HepG2 (cell line): ENCODE measurements around the gene MATN1.

Experiments
- ATRX ChIP-seq: sonication (generic); formaldehyde crosslinking; IDR thresholded peaks from 2 replicates; pipeline ENCODE4 v1.4.0; 2020; ENCODE audit warnings: missing genetic modification reagents, borderline replicate concordance
- DPF2 ChIP-seq: sonication (generic); formaldehyde crosslinking; IDR thresholded peaks from 2 replicates; pipeline ENCODE4 v1.4.0; 2020; ENCODE audit warnings: mild to moderate bottlenecking, low read depth, missing genetic modification reagents, borderline replicate concordance
- EZH2 ChIP-seq: conservative IDR thresholded peaks from 2 replicates; pipeline ENCODE4 v1.6.1; 2012; ENCODE audit warnings: mild to moderate bottlenecking, low read depth, low read length, moderate library complexity
- GRHL1 ChIP-seq: sonication (generic); formaldehyde crosslinking; conservative IDR thresholded peaks from 2 replicates; pipeline ENCODE4 v1.8.0; 2022; ENCODE audit warnings: missing genetic modification reagents
- MTF1 ChIP-seq: sonication (generic); formaldehyde crosslinking; IDR thresholded peaks from 2 replicates; pipeline ENCODE4 v1.5.0; 2020; ENCODE audit warnings: missing genetic modification reagents
- NR2F2 ChIP-seq: IDR thresholded peaks from 2 replicates; pipeline ENCODE4 v1.6.1; 2012; ENCODE audit warnings: low read depth, inconsistent platforms, borderline replicate concordance
- PHB2 ChIP-seq: fragments of 450-650 bp; IDR thresholded peaks from 2 replicates; pipeline ENCODE4 v1.6.1; 2018; ENCODE audit not compliant: partially characterized antibody
- POLR2A ChIP-seq, 2 experiments: IDR thresholded peaks; 2 replicates each; pipeline ENCODE4 v1.6.1; 2011; ENCODE audit warnings: low read depth in 2 of 2, low read length in 2 of 2, mild to moderate bottlenecking in 1 of 2, moderate library complexity in 1 of 2; ENCODE audit not compliant: insufficient read depth in 1 of 2
- RFX5 ChIP-seq: IDR thresholded peaks from 2 replicates; pipeline ENCODE4 v1.6.1; 2011; ENCODE audit warnings: low read depth, low read length, improper control_type of control experiment
- RNF219 ChIP-seq: sonication (generic); formaldehyde crosslinking; IDR thresholded peaks from 2 replicates; pipeline ENCODE4 v1.5.0; 2020; ENCODE audit warnings: mild to moderate bottlenecking, missing genetic modification reagents
- TF ChIP-seq, protein P1 (sequence below): sonication (generic); formaldehyde crosslinking; IDR thresholded peaks from 2 replicates; pipeline ENCODE4 v1.5.0; 2020; ENCODE audit warnings: mild to moderate bottlenecking, missing genetic modification reagents, moderate library complexity
- TF ChIP-seq, protein P2 (sequence below): sonication (generic); formaldehyde crosslinking; IDR thresholded peaks from 2 replicates; pipeline ENCODE4 v1.4.0; 2020; ENCODE audit warnings: missing genetic modification reagents
- TF ChIP-seq, protein P3 (sequence below): sonication (generic); formaldehyde crosslinking; IDR thresholded peaks from 2 replicates; pipeline ENCODE4 v1.4.0; 2020; ENCODE audit warnings: missing genetic modification reagents, borderline replicate concordance

DNA sequence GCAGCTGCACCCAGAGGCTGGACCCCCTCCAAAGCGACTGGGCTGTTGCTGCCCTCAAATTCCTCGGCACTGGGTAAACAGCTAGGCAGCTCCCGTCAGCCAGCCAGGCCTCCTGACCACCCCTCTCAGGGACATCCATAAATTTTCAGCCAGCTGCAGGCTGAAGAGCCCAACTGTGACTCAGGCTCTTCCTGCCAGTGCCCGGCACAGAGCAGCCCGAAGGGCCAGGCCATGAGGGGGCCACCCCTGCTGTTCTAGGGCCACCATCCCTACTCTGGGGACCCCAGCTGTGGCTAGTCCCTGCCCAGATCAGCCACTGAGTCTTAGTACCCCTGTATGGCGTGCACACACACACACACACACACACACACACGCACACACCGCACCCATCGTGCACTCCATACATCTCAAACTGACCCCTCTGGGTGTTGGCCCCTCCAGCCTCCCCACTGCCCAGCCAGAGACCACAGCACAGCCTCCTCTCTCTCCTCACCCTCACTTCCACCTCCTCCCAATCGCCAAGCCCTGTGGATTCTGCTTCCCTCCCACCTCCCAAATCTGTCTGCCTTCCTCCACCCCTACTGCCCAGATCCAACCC, 40.4 kb upstream of the MATN1 start:
- TF ChIP-seq ATRX (CRISPR knock-in tag): no peak
- no peak for TF ChIP-seq EZH2
- TF ChIP-seq, protein P1, sequence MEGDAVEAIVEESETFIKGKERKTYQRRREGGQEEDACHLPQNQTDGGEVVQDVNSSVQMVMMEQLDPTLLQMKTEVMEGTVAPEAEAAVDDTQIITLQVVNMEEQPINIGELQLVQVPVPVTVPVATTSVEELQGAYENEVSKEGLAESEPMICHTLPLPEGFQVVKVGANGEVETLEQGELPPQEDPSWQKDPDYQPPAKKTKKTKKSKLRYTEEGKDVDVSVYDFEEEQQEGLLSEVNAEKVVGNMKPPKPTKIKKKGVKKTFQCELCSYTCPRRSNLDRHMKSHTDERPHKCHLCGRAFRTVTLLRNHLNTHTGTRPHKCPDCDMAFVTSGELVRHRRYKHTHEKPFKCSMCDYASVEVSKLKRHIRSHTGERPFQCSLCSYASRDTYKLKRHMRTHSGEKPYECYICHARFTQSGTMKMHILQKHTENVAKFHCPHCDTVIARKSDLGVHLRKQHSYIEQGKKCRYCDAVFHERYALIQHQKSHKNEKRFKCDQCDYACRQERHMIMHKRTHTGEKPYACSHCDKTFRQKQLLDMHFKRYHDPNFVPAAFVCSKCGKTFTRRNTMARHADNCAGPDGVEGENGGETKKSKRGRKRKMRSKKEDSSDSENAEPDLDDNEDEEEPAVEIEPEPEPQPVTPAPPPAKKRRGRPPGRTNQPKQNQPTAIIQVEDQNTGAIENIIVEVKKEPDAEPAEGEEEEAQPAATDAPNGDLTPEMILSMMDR: no peak
- TF ChIP-seq RFX5: no peak
- TF ChIP-seq RNF219 (CRISPR knock-in tag): no peak
- no peak for TF ChIP-seq MTF1 (CRISPR knock-in tag)
- TF ChIP-seq, protein P2, sequence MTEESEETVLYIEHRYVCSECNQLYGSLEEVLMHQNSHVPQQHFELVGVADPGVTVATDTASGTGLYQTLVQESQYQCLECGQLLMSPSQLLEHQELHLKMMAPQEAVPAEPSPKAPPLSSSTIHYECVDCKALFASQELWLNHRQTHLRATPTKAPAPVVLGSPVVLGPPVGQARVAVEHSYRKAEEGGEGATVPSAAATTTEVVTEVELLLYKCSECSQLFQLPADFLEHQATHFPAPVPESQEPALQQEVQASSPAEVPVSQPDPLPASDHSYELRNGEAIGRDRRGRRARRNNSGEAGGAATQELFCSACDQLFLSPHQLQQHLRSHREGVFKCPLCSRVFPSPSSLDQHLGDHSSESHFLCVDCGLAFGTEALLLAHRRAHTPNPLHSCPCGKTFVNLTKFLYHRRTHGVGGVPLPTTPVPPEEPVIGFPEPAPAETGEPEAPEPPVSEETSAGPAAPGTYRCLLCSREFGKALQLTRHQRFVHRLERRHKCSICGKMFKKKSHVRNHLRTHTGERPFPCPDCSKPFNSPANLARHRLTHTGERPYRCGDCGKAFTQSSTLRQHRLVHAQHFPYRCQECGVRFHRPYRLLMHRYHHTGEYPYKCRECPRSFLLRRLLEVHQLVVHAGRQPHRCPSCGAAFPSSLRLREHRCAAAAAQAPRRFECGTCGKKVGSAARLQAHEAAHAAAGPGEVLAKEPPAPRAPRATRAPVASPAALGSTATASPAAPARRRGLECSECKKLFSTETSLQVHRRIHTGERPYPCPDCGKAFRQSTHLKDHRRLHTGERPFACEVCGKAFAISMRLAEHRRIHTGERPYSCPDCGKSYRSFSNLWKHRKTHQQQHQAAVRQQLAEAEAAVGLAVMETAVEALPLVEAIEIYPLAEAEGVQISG (CRISPR knock-in tag): no peak
- TF ChIP-seq, protein P3, sequence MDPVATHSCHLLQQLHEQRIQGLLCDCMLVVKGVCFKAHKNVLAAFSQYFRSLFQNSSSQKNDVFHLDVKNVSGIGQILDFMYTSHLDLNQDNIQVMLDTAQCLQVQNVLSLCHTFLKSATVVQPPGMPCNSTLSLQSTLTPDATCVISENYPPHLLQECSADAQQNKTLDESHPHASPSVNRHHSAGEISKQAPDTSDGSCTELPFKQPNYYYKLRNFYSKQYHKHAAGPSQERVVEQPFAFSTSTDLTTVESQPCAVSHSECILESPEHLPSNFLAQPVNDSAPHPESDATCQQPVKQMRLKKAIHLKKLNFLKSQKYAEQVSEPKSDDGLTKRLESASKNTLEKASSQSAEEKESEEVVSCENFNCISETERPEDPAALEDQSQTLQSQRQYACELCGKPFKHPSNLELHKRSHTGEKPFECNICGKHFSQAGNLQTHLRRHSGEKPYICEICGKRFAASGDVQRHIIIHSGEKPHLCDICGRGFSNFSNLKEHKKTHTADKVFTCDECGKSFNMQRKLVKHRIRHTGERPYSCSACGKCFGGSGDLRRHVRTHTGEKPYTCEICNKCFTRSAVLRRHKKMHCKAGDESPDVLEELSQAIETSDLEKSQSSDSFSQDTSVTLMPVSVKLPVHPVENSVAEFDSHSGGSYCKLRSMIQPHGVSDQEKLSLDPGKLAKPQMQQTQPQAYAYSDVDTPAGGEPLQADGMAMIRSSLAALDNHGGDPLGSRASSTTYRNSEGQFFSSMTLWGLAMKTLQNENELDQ: no peak
- TF ChIP-seq POLR2A (IDR thresholded peaks at IDR 0.05; ENCODE audit: insufficient read depth in 1 of 2, low read depth in 2 of 2, low read length in 2 of 2): no peak
- no peak for TF ChIP-seq PHB2
- no peak for TF ChIP-seq DPF2 (CRISPR knock-in tag)
- TF ChIP-seq NR2F2: no peak
- no peak for TF ChIP-seq GRHL1 (CRISPR knock-in tag)
